GM12873 (cell line): ENCODE data around the gene TUNAR.

Source experiments
- CTCF ChIP-seq: IDR thresholded peaks from 2 replicates; pipeline ENCODE4 v1.5.1; 2012; ENCODE audit warnings: low read depth, mild to moderate bottlenecking, moderate library complexity, low read length, control low read depth; ENCODE audit not compliant: insufficient read depth; ENCODE audit errors: missing control alignments

TUNAR gene

GRCh38 chr14:95886366-95887056, 9.9 kb downstream of the TUNAR start:
- no peak for TF ChIP-seq CTCF

- TF ChIP-seq CTCF = no peak
Measured at GRCh38 chr14:95887351-95887750, 10.7 kb downstream of the TUNAR start.

- TF ChIP-seq CTCF = no peak
Measured at GRCh38 chr14:95889236-95889979, 12.8 kb downstream of the TUNAR start.

GRCh38 chr14:95891742-95892141, 15.1 kb downstream of the TUNAR start:
- TF ChIP-seq CTCF = no peak

- no peak for TF ChIP-seq CTCF
Measured at GRCh38 chr14:95892142-95892541, 15.5 kb downstream of the TUNAR start.

GRCh38 chr14:95895720-95896119, 19.1 kb downstream of the TUNAR start:
- TF ChIP-seq CTCF = peak; percentile 59

- no peak for TF ChIP-seq CTCF
Measured at GRCh38 chr14:95896498-95897135, 20.0 kb downstream of the TUNAR start.
